IPS DF 6.9 (cell line): ENCODE results near the gene POLL.

Source experiments
- DNase-seq: peaks from one replicate; pipeline ENCODE4 v3.0.0-alpha.2; 2013; ENCODE audit warnings: low read depth, low spot score
- H3K27ac ChIP-seq: one replicate; pipeline ENCODE4 v1.5.1; 2013; ENCODE audit warnings: low read length, control low read depth
- H3K27me3 ChIP-seq: 2 replicates; pipeline ENCODE4 v1.6.1; 2013; ENCODE audit warnings: mild to moderate bottlenecking, low read length; ENCODE audit not compliant: control insufficient read depth, insufficient read depth
- H3K36me3 ChIP-seq: 2 replicates; pipeline ENCODE4 v1.6.1; 2013; ENCODE audit warnings: low read length; ENCODE audit not compliant: control insufficient read depth, insufficient read depth
- H3K4me1 ChIP-seq: 2 replicates; pipeline ENCODE4 v1.6.1; 2013; ENCODE audit warnings: low read length; ENCODE audit not compliant: control insufficient read depth, insufficient read depth
- H3K4me3 ChIP-seq: 2 replicates; pipeline ENCODE4 v1.5.1; 2013; ENCODE audit warnings: mild to moderate bottlenecking, low read length
- H3K9me3 ChIP-seq: 2 replicates; pipeline ENCODE4 v1.6.1; 2013; ENCODE audit warnings: low read length, inconsistent platforms; ENCODE audit not compliant: control insufficient read depth, insufficient read depth
- WGBS: extraction: QIAGEN DNeasy Blood & Tissue Kit; methylation state at CpG from one replicate; pipeline ENCODE4 v1.1.7; 2013; ENCODE audit warnings: mixed read lengths, missing lambda C conversion rate; ENCODE audit not compliant: insufficient read length, insufficient coverage; 5-methylcytosine and 5-hydroxymethylcytosine counted together

POLL gene

GRCh38 chr10:101618871-101619270, 30.8 kb upstream of the POLL start:
- H3K4me3 ChIP-seq, result no peak overlapping the region
- no peak overlapping the region for H3K27ac ChIP-seq
- no CpG with 5 or more reads among the region's 2 CpGs for WGBS

GRCh38 chr10:101617824-101618568, 29.9 kb upstream of the POLL start:
- Histone ChIP-seq H3K36me3 (no peaks in the 10 kb centered on the region), H3K9me3 (no peaks in the 10 kb centered on the region), H3K27ac (no peak overlapping the region), H3K4me3 (no peak overlapping the region), H3K27me3 (no peaks in the 10 kb centered on the region), H3K4me1 (peaks cover 5% of the 10 kb centered on the region)
- no peak for DNase-seq
- no CpG with 5 or more reads among the region's 4 CpGs for WGBS

More at GRCh38 chr10:101618871-101619270, 30.8 kb upstream of the POLL start:
- Histone ChIP-seq H3K36me3 (no peaks in the 10 kb centered on the region), H3K27me3 (no peaks in the 10 kb centered on the region), H3K9me3 (no peaks in the 10 kb centered on the region), H3K4me1 (peaks cover 5% of the 10 kb centered on the region)
- DNase-seq, result no peak

GRCh38 chr10:101617102-101617823, 29.2 kb upstream of the POLL start:
- Histone ChIP-seq H3K9me3 (no peaks in the 10 kb centered on the region), H3K27ac (no peak overlapping the region), H3K4me3 (no peak overlapping the region), H3K27me3 (no peaks in the 10 kb centered on the region), H3K36me3 (no peaks in the 10 kb centered on the region), H3K4me1 (peaks cover 5% of the 10 kb centered on the region)
- WGBS, result no CpG with 5 or more reads among the region's 8 CpGs
- DNase-seq, result no peak

GRCh38 chr10:101616415-101617101, 28.5 kb upstream of the POLL start:
- H3K27ac ChIP-seq, result no peak overlapping the region
- DNase-seq, result no peak
- no peaks in the 10 kb centered on the region for H3K9me3 ChIP-seq
- no CpG with 5 or more reads among the region's 9 CpGs for WGBS
- H3K4me1 ChIP-seq, result peaks cover 5% of the 10 kb centered on the region
- no peaks in the 10 kb centered on the region for H3K36me3 ChIP-seq
- no peaks in the 10 kb centered on the region for H3K27me3 ChIP-seq
- no peak overlapping the region for H3K4me3 ChIP-seq

- no peak overlapping the region for H3K4me3 ChIP-seq
- DNase-seq, result no peak
- no peak overlapping the region for H3K27ac ChIP-seq
- H3K9me3 ChIP-seq, result no peaks in the 10 kb centered on the region
- no peaks in the 10 kb centered on the region for H3K36me3 ChIP-seq
- H3K4me1 ChIP-seq, result peaks cover 5% of the 10 kb centered on the region
- no CpG with 5 or more reads among the region's 5 CpGs for WGBS
- H3K27me3 ChIP-seq, result no peaks in the 10 kb centered on the region
Observed at GRCh38 chr10:101615525-101616116, 27.6 kb upstream of the POLL start.

GRCh38 chr10:101614663-101615524, 26.8 kb upstream of the POLL start:
- H3K4me1 ChIP-seq, result peaks cover 5% of the 10 kb centered on the region
- H3K27ac ChIP-seq, result no peak overlapping the region
- no peaks in the 10 kb centered on the region for H3K9me3 ChIP-seq
- DNase-seq, result no peak
- H3K27me3 ChIP-seq, result no peaks in the 10 kb centered on the region
- H3K36me3 ChIP-seq, result no peaks in the 10 kb centered on the region
- WGBS, result no CpG with 5 or more reads among the region's 13 CpGs
- H3K4me3 ChIP-seq, result no peak overlapping the region

- Histone ChIP-seq H3K4me1 (peaks cover 5% of the 10 kb centered on the region), H3K36me3 (0 out of 2 replicates have a peak, but pooled peaks cover 2% of the 10 kb centered on the region), H3K27ac (no peak overlapping the region), H3K27me3 (no peaks in the 10 kb centered on the region), H3K9me3 (no peaks in the 10 kb centered on the region), H3K4me3 (no peak overlapping the region)
- no peak for DNase-seq
- WGBS, result no CpG with 5 or more reads among the region's 3 CpGs
Observed at GRCh38 chr10:101613646-101614045, 25.6 kb upstream of the POLL start.

GRCh38 chr10:101612872-101613271, 24.8 kb upstream of the POLL start:
- WGBS, result no CpG with 5 or more reads among the region's 10 CpGs
- 0 out of 2 replicates have a peak, but pooled peaks cover 2% of the 10 kb centered on the region for H3K36me3 ChIP-seq

GRCh38 chr10:101612086-101612485, 24.0 kb upstream of the POLL start:
- Histone ChIP-seq H3K4me1 (peaks cover 5% of the 10 kb centered on the region), H3K36me3 (0 out of 2 replicates have a peak, but pooled peaks cover 2% of the 10 kb centered on the region), H3K9me3 (no peaks in the 10 kb centered on the region), H3K27ac (no peak overlapping the region), H3K27me3 (no peaks in the 10 kb centered on the region), H3K4me3 (no peak overlapping the region)
- WGBS, result no CpG with 5 or more reads among the region's 6 CpGs
- DNase-seq, result no peak

More at GRCh38 chr10:101612872-101613271, 24.8 kb upstream of the POLL start:
- no peak for DNase-seq
- Histone ChIP-seq H3K4me1 (peaks cover 5% of the 10 kb centered on the region), H3K27me3 (no peaks in the 10 kb centered on the region), H3K4me3 (no peak overlapping the region), H3K27ac (no peak overlapping the region), H3K9me3 (no peaks in the 10 kb centered on the region)
